Activated B cell treated with CpG ODN at 0.5 μM for 24 hours (primary cell): Measurements from ENCODE around the gene RBPMS2. TPM values are rescaled to one million over a fixed set of nuclear protein-coding genes. Genes with fewer than 3 reads are reported as not detected.
"Not testable (repeated sequence)": the region's sequence is repeated elsewhere in the genome, so short reads cannot be mapped to it uniquely, and the experiment has no call there.

Experiments
- ATAC-seq: fragments of 200-7000 bp; cut with Tn5 transposase; one replicate; pipeline ENCODE4 v1.10.0; 2021; ENCODE audit warnings: low read depth, mild to moderate bottlenecking, moderate library complexity
- CTCF ChIA-PET: fragments of 350-600 bp; sonication (Branson Sonifier 250); formaldehyde crosslinking; loops from one replicate; lab custom pipeline; 2021; ENCODE audit warnings: antibody characterized with exemption; lab: Charles Lee
- POLR2A ChIA-PET: fragments of 350-600 bp; sonication (Branson Sonifier 250); formaldehyde crosslinking; loops from one replicate; lab custom pipeline; 2021; ENCODE audit warnings: antibody characterized with exemption; lab: Charles Lee
- DNase-seq: peaks from one replicate; pipeline ENCODE4 v3.0.0; 2022
- H3K27ac Mint-ChIP-seq: one replicate; pipeline ENCODE4 v1.8.0; 2020; ENCODE audit warnings: mixed read lengths
- H3K27me3 Mint-ChIP-seq: one replicate; pipeline ENCODE4 v1.8.0; 2021; ENCODE audit warnings: mixed read lengths
- H3K36me3 Mint-ChIP-seq: one replicate; pipeline ENCODE4 v1.8.0; 2021; ENCODE audit warnings: low read depth, mixed read lengths
- H3K4me1 Mint-ChIP-seq: one replicate; pipeline ENCODE4 v1.8.0; 2021; ENCODE audit warnings: mixed read lengths
- H3K4me3 Mint-ChIP-seq: one replicate; pipeline ENCODE4 v1.8.0; 2020; ENCODE audit warnings: mild to moderate bottlenecking, mixed read lengths
- H3K9me3 Mint-ChIP-seq: one replicate; pipeline ENCODE4 v1.8.0; 2020; ENCODE audit warnings: mixed read lengths
- intact Hi-C: fragments of 100-400 bp; cut with micrococcal nuclease; formaldehyde crosslinking; loops from one replicate; pipeline ENCODE4 v1.15.1; 2024
- total RNA-seq: library from RNA; stranded (reverse); gene quantifications from 2 replicates; pipeline ENCODE4 v1.2.3, GENCODE V29; 2022
- TF ChIP-seq, protein P1 (sequence below): fragments of 200-600 bp; IDR thresholded peaks from one replicate; pipeline ENCODE4 v1.8.0; 2022; ENCODE audit warnings: antibody characterized with exemption, mild to moderate bottlenecking

Gene RBPMS2
- 0.91 and 0.93 TPM in 2 replicates for total RNA-seq

DNA sequence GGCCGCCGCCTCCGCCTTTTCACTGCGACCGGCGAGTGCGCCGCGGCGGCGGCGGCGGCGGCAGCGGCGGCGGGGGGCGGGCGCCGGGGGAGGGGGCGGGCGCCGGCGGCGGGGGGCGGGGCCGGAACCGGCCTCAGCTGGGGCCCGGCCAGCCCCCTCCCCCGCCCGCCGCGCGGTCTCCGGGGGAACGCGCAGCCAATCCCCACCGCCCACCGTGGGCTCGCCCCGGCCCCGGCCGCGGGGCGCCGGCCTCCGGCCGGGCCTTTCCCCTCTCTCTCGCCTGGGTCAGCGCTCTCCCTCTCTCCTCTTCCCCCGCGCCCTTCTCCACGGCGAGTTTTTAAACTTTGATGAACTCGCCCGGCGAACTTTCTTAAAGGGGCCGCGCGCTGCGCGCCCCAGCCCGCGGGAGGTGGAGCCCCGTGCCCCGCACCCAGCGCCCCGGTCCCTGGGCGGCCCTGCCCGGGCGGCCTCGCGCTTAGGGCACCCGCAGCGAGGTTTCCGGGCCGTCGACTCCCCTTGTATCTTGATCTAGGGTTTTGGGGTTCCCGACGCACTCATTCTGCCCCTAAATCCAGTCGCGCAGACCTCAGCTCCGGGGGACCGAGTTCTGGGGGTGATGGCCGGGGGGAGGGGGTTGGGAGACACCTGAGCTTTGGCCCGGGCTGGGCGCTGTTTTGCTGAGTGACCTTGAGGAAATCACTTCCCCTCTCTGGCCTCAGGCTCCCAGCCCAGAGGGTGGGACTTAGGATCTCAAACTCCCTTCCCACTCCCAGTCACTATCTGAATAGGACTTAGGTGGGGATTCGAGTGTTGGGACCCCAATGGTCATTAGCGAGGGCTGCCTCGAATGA is at the start of gene RBPMS2:
RBPMS2 (minus strand) TSS at position 39 of the 851 bp plus-strand sequence. CDS start 270 bp downstream, outside the sequence.
- intact Hi-C loops = no loop called here
- no peak within 1 kb of the TSS for H3K27ac Mint-ChIP-seq
- no peaks in the 10 kb centered on the region for H3K36me3 Mint-ChIP-seq
- H3K4me3 Mint-ChIP-seq = peak within 1 kb of the TSS; percentile 81
- H3K4me1 Mint-ChIP-seq = peaks cover 6% of the 10 kb centered on the region
- ChIA-PET POLR2A (interaction anchor here (0.6 kb wide), 1 partner anchor 86 kb away, joined by 6 read pairs; no protein-coding TSS in a partner anchor), CTCF (no interaction called here)
- peaks cover 13% of the 10 kb centered on the region for H3K27me3 Mint-ChIP-seq
- TF ChIP-seq, protein P1, sequence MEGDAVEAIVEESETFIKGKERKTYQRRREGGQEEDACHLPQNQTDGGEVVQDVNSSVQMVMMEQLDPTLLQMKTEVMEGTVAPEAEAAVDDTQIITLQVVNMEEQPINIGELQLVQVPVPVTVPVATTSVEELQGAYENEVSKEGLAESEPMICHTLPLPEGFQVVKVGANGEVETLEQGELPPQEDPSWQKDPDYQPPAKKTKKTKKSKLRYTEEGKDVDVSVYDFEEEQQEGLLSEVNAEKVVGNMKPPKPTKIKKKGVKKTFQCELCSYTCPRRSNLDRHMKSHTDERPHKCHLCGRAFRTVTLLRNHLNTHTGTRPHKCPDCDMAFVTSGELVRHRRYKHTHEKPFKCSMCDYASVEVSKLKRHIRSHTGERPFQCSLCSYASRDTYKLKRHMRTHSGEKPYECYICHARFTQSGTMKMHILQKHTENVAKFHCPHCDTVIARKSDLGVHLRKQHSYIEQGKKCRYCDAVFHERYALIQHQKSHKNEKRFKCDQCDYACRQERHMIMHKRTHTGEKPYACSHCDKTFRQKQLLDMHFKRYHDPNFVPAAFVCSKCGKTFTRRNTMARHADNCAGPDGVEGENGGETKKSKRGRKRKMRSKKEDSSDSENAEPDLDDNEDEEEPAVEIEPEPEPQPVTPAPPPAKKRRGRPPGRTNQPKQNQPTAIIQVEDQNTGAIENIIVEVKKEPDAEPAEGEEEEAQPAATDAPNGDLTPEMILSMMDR = no peak
- no peaks in the 10 kb centered on the region for H3K9me3 Mint-ChIP-seq
- DNase-seq (no peak), ATAC-seq (peak; percentile 43)

DNA sequence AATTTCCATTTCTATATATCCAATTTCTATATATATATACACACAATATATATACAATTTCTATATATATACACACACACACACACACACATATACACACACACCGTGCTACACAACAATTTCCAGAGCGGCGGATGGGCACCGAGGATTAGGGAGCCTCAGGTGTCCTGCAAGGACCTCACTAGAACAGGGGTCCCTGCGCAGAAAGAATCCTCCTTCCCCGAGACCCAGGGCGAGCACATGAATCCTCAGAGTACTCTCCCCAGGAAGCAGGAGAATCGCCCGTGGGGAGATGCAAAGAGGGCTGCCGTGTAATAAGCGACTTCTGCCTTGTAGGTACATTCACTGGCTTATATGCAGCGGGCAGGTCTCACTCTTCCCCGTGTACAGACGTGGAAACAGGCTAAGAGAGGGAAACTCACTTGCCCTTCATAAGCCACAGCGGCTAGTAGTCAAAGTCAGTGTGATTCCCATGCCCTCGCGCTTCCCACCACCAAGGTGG is 49.6 kb upstream of the RBPMS2 start:
- intact Hi-C loops = loop anchor here (1.0 to 10.0 kb wide), 8 partner anchors 10 to 479 kb away; partner anchors contain the start of genes PARP16, PLEKHO2, RNU5B-1 and ZNF609
- H3K9me3 Mint-ChIP-seq = no peaks in the 10 kb centered on the region
- ChIA-PET CTCF (interaction anchor here (0.6 to 1.0 kb wide), 4 partner anchors 11 to 130 kb away, joined by 3 to 4 read pairs (median 3); no protein-coding TSS in a partner anchor), POLR2A (interaction anchor here (0.5 to 2.3 kb wide), 10 partner anchors 10 to 990 kb away, joined by 3 to 24 read pairs (median 4); partner anchors contain the start of gene SPG21)
- ATAC-seq (no peak), DNase-seq (no peak)
- H3K36me3 Mint-ChIP-seq = no peaks in the 10 kb centered on the region
- TF ChIP-seq, protein P1 = no peak
- peak overlapping the region; percentile 84 for H3K4me3 Mint-ChIP-seq
- peak overlapping the region; percentile 87 for H3K27ac Mint-ChIP-seq
- H3K27me3 Mint-ChIP-seq = no peaks in the 10 kb centered on the region
- H3K4me1 Mint-ChIP-seq = peaks cover 31% of the 10 kb centered on the region

- TF ChIP-seq, protein P1 = no peak
- ATAC-seq (no peak), DNase-seq (no peak)
- H3K36me3 Mint-ChIP-seq = no peaks in the 10 kb centered on the region
- H3K4me1 Mint-ChIP-seq = peaks cover 20% of the 10 kb centered on the region
- H3K9me3 Mint-ChIP-seq = no peaks in the 10 kb centered on the region
- no peak overlapping the region for H3K4me3 Mint-ChIP-seq
- ChIA-PET CTCF (no interaction called here), POLR2A (no interaction called here)
- no peaks in the 10 kb centered on the region for H3K27me3 Mint-ChIP-seq
- no peak overlapping the region for H3K27ac Mint-ChIP-seq
- intact Hi-C loops = no loop called here
Measured at GRCh38 chr15:64816452-64816851, 41.1 kb upstream of the RBPMS2 start.

GRCh38 chr15:64814965-64815364 is 39.6 kb upstream of the RBPMS2 start:
- ATAC-seq, H3K27ac Mint-ChIP-seq, DNase-seq, H3K9me3 Mint-ChIP-seq, H3K27me3 Mint-ChIP-seq, H3K4me3 Mint-ChIP-seq, CTCF ChIA-PET, H3K36me3 Mint-ChIP-seq: not testable (repeated sequence)
- intact Hi-C loops = loop anchor here (5.0 kb wide), 2 partner anchors 43 to 63 kb away; no protein-coding TSS in a partner anchor
- peaks cover 21% of the 10 kb centered on the region for H3K4me1 Mint-ChIP-seq
- POLR2A ChIA-PET = interaction anchor here (1.2 to 1.5 kb wide), 4 partner anchors 11 to 84 kb away, joined by 3 to 4 read pairs (median 3); partner anchors contain the start of gene PIF1

GRCh38 chr15:64814283-64814682 is 38.9 kb upstream of the RBPMS2 start:
- H3K36me3 Mint-ChIP-seq, H3K4me3 Mint-ChIP-seq, DNase-seq, H3K27me3 Mint-ChIP-seq, H3K27ac Mint-ChIP-seq, H3K9me3 Mint-ChIP-seq, ATAC-seq: not testable (repeated sequence)
- POLR2A ChIA-PET = interaction anchor here (1.2 to 1.3 kb wide), 2 partner anchors 21 to 83 kb away, joined by 3 to 4 read pairs; no protein-coding TSS in a partner anchor
- intact Hi-C loops = loop anchor here (5.0 kb wide), 2 partner anchors 42 to 62 kb away; no protein-coding TSS in a partner anchor
- CTCF ChIA-PET = interaction anchor here (1.2 kb wide), 1 partner anchor 11 kb away, joined by 3 read pairs; the partner anchor contains the start of gene PIF1
- peaks cover 25% of the 10 kb centered on the region for H3K4me1 Mint-ChIP-seq
